Stimulated activated naive CD8-positive, alpha-beta T cell treated with anti-CD3 and anti-CD28 coated beads, Interleukin-15, amount 100 ng/mL, for 72 hours (primary cell): ENCODE data around the gene ARHGDIG.
"Not testable (repeated sequence)": the region's sequence is repeated elsewhere in the genome, so short reads cannot be mapped to it uniquely, and the experiment has no call there.

Experiments
- ATAC-seq: fragments of 150-1000 bp; cut with Tn5 transposase; 2 replicates; pipeline ENCODE4 v1.10.0; 2021; ENCODE audit warnings: mild to moderate bottlenecking, moderate library complexity
- DNase-seq, 2 donors: peaks; one replicate each; pipeline ENCODE4 v3.0.0; 2021 to 2022
- H3K27ac Mint-ChIP-seq, 2 donors: one replicate each; pipeline ENCODE4 v1.8.0; 2022; ENCODE audit warnings: mild to moderate bottlenecking in 2 of 2, mixed read lengths in 2 of 2, moderate library complexity in 2 of 2
- H3K27me3 Mint-ChIP-seq: one replicate; pipeline ENCODE4 v1.8.0; 2022; ENCODE audit warnings: mixed read lengths
- H3K4me1 Mint-ChIP-seq: one replicate; pipeline ENCODE4 v1.8.0; 2022; ENCODE audit warnings: mild to moderate bottlenecking, mixed read lengths
- H3K4me3 Mint-ChIP-seq, 2 donors: one replicate each; pipeline ENCODE4 v1.8.0; 2022; ENCODE audit warnings: mild to moderate bottlenecking in 2 of 2, mixed read lengths in 2 of 2, moderate library complexity in 1 of 2
- H3K9me3 Mint-ChIP-seq, 2 donors: one replicate each; pipeline ENCODE4 v1.8.0; 2022; ENCODE audit warnings: mixed read lengths in 2 of 2

ARHGDIG gene

DNA sequence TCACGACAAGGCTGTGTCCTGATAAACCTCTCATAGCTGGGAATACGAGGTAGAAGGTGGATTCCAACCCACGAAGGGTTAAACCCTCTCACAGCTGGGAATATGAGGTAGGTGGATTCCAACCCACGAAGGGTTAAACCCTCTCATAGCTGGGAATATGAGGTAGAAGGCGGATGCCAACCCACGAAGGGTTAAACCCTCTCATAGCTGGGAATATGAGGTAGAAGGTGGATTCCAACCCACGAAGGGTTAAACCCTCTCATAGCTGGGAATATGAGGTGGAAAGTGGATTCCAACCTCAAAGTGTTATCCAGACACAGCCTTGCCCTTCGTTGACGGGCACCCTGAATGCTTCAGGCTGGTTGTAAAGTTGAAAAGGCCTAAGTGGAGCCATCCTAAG is 41.1 kb downstream of the ARHGDIG start:
- H3K9me3 Mint-ChIP-seq, result no peaks in the 10 kb centered on the region

GRCh38 chr16:322476-323143 is 42.2 kb downstream of the ARHGDIG start:
- H3K27ac Mint-ChIP-seq, result no peak overlapping the region
- DNase-seq (no peak), ATAC-seq (no peak)
- peaks cover 90% of the 10 kb centered on the region for H3K4me1 Mint-ChIP-seq
- H3K27me3 Mint-ChIP-seq, result no peaks in the 10 kb centered on the region
- no peak overlapping the region for H3K4me3 Mint-ChIP-seq
- no peaks in the 10 kb centered on the region for H3K9me3 Mint-ChIP-seq

More for the DNA sequence above, 41.1 kb downstream of the ARHGDIG start:
- H3K27me3 Mint-ChIP-seq, result no peaks in the 10 kb centered on the region
- peaks cover 82% of the 10 kb centered on the region for H3K4me1 Mint-ChIP-seq
- peak overlapping the region in 1 of 2 donors; percentile 78 for H3K27ac Mint-ChIP-seq
- DNase-seq (no peak), ATAC-seq (no peak)
- no peak overlapping the region for H3K4me3 Mint-ChIP-seq

DNA sequence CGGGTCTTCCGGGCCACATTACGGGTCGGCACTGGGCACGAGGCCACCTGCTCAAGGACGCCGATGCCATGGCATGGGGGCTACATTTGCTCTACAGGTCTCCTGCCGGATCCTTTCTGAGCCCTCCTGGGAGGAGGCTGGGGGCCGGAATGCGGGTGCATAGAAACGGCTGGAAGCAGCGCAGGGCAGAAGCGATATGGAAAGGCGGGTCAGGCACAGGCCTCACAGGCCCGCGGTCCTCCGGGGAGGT is 43.7 kb downstream of the ARHGDIG start:
- Mint-ChIP-seq H3K4me3 (peak overlapping the region in 1 of 2 donors; percentile 86), H3K4me1 (peaks cover 87% of the 10 kb centered on the region), H3K27ac (no peak overlapping the region), H3K9me3 (no peaks in the 10 kb centered on the region), H3K27me3 (no peaks in the 10 kb centered on the region)
- DNase-seq, result no peak
- ATAC-seq, result no peak

DNA sequence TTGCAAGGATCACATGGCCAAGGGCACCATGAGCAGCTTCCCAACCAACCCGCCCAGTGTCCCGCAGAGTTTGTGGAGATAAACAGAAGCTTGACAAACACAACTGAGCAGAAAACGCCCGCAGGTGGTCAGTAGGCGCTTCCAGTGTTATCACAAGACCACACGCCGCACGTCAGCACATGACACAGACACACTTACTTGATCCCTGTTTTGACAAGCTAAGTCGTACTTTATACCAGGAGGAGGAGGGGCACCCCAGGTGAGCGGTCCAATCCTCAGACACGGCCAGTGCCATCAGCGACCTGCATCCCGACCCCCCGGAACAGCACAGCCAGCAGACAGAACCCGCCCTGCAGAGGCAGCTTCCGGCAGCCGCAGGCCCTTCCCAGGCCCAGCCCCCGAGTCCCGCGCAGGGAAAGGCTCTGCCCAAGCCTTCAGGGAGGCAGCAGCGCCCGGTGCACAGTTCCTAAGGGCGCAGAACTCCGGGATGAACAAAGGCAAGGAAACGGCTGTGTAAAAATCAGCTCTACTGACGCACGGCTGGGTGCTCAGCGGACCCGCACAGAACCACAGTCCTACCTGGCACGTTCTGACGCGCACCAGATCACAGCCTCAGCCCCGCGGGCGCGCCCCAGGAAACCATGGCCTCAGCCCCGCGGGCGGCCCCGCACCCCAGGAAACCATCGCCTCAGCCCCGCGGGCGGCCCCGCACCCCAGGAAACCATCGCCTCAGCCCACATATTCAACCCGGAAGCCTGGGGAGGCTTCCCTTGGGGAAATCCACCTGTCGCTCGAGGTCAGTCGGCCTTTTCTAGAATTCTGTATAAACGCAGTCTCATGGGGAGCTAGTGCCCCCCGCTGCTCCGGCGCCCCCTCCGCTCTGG is 44.3 kb downstream of the ARHGDIG start:
- Mint-ChIP-seq H3K4me3 (peak overlapping the region; percentile 74 to 86), H3K9me3 (no peaks in the 10 kb centered on the region), H3K4me1 (peaks cover 82% of the 10 kb centered on the region), H3K27me3 (no peaks in the 10 kb centered on the region), H3K27ac (peak overlapping the region in 1 of 2 donors; percentile 82)
- DNase-seq (peak; percentile 41 to 57), ATAC-seq (peak; percentile 68)

- ATAC-seq, result no peak
- Mint-ChIP-seq H3K27ac (peak overlapping the region in 1 of 2 donors; percentile 82), H3K4me3 (peak overlapping the region; percentile 74 to 86), H3K4me1 (peaks cover 83% of the 10 kb centered on the region), H3K27me3 (no peaks in the 10 kb centered on the region), H3K9me3 (no peaks in the 10 kb centered on the region)
- DNase-seq, result no peak
These were observed 45.2 kb downstream of the ARHGDIG start for GRCh38 chr16:325375-326145.

DNA sequence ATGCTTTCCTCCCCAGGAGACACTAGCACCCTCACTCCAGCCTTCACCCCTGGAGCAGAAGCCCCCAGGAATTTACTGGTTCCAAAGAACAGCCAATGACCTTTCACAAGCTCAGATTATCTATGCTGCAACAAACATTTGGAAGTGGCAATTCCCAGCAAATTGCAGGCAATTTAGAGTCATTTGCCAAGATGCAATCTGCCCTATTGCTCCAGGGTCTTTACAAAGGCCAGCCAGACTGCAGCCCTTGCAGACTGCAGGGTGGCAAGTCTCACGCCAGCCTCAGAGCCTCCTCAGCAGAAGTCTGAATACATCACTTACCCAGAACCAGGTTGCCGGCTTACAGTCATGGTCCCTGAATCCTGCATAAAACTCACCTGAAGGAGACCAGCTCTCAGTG is 50.4 kb downstream of the ARHGDIG start:
- no peaks in the 10 kb centered on the region for H3K27me3 Mint-ChIP-seq
- peaks cover 73% of the 10 kb centered on the region for H3K4me1 Mint-ChIP-seq
- no peak overlapping the region for H3K27ac Mint-ChIP-seq
- H3K9me3 Mint-ChIP-seq, result no peaks in the 10 kb centered on the region
- ATAC-seq (no peak), DNase-seq (no peak)
- no peak overlapping the region for H3K4me3 Mint-ChIP-seq

DNA sequence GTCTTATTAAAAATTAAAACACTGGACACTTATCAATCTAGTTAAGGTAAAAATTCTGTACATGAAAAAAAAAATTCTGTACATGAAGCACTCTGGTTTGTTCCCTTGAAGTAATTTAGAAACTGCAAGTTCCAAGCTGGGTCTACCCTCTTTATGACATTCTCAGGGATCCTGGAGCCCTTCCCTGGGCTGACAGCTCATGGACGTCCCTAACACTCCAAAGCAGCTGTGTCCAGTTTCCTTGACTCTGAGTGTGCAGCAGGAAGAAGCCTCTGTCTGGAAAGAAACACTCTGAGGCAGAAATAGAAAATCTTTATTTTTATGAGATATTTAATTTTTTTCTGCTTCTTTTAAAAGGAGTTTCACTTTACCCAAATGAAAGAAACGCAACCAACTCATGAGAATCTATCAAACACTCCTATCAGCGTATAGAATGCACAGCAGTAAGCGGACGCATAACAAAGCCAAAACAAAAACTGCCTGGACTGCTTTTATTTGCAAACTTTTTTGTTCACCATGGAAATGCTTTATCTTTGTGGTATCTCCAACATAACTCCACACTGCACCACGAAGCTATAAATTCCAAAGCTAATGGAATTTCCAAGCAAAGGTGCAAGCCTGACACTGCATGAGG is 50.9 kb downstream of the ARHGDIG start:
- H3K27ac Mint-ChIP-seq, H3K9me3 Mint-ChIP-seq, H3K4me3 Mint-ChIP-seq, DNase-seq, ATAC-seq, H3K27me3 Mint-ChIP-seq: not testable (repeated sequence)
- peaks cover 73% of the 10 kb centered on the region for H3K4me1 Mint-ChIP-seq
